Measurements from ENCODE around the gene SUPT3H.

DNA sequence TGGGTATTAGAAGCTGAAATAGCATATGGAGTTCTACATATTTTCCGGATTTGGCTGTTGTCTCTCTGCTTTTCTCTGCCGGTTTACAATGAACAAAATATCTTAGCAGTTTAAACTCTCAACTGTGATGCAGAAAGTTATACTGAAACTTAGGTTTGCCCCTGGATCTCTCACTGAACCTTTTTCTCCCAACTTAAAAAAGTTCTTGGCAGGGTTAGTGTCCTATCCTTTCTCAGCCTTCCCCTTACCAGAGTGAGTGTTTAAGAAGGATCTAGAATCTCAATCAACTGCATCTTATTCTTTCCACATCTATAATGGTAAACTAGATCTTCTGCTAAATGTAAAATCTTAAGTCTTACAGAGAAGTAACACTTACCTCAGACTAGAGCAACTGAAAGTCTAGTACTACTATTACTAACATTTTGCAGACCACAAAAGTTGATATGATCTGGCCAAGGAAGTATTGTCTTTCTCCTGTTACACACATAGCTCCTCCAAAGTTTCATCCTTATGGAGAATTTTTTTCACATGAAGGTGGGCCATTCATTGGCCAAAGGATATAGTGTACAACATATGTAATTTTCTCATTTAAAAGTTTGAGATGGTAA, 441.9 kb downstream of the SUPT3H start:
- TF ChIP-seq, protein P1, sequence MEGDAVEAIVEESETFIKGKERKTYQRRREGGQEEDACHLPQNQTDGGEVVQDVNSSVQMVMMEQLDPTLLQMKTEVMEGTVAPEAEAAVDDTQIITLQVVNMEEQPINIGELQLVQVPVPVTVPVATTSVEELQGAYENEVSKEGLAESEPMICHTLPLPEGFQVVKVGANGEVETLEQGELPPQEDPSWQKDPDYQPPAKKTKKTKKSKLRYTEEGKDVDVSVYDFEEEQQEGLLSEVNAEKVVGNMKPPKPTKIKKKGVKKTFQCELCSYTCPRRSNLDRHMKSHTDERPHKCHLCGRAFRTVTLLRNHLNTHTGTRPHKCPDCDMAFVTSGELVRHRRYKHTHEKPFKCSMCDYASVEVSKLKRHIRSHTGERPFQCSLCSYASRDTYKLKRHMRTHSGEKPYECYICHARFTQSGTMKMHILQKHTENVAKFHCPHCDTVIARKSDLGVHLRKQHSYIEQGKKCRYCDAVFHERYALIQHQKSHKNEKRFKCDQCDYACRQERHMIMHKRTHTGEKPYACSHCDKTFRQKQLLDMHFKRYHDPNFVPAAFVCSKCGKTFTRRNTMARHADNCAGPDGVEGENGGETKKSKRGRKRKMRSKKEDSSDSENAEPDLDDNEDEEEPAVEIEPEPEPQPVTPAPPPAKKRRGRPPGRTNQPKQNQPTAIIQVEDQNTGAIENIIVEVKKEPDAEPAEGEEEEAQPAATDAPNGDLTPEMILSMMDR (conservative IDR thresholded peaks at IDR 0.05): no peak
- no peak for TF ChIP-seq ZFX (IDR thresholded peaks at IDR 0.05)
